RWPE2 (cell line): ENCODE measurements around the gene ERBIN.

Experiments used
- ATAC-seq: fragments of 200-7000 bp; cut with Tn5 transposase; 3 replicates; pipeline ENCODE4 v1.9.1; 2021; ENCODE audit warnings: low read depth
- DNase-seq: peaks from one replicate; pipeline ENCODE4 v3.0.0-alpha.2; 2020; ENCODE audit warnings: low spot score
- H3K27ac ChIP-seq: fragments of 450-650 bp; 2 replicates; pipeline ENCODE4 v1.5.1; 2017; ENCODE audit warnings: mild to moderate bottlenecking; ENCODE audit not compliant: poor library complexity, severe bottlenecking
- H3K27me3 ChIP-seq: fragments of 250-450 bp; sonication (Bioruptor Pico); 2 replicates; pipeline ENCODE4 v1.5.1; 2021; ENCODE audit warnings: mild to moderate bottlenecking, moderate library complexity; ENCODE audit not compliant: insufficient read depth, poor library complexity, severe bottlenecking
- H3K36me3 ChIP-seq: fragments of 250-450 bp; sonication (Bioruptor Pico); 2 replicates; pipeline ENCODE4 v1.5.1; 2020; ENCODE audit warnings: low read depth, mild to moderate bottlenecking, moderate library complexity
- H3K4me1 ChIP-seq: fragments of 250-450 bp; sonication (Bioruptor Pico); 2 replicates; pipeline ENCODE4 v1.5.1; 2021; ENCODE audit warnings: mild to moderate bottlenecking, moderate library complexity; ENCODE audit not compliant: insufficient read depth, poor library complexity, severe bottlenecking
- H3K4me3 ChIP-seq: fragments of 250-450 bp; sonication (Bioruptor Pico); 2 replicates; pipeline ENCODE4 v1.5.1; 2021; ENCODE audit warnings: mild to moderate bottlenecking, moderate library complexity; ENCODE audit not compliant: severe bottlenecking
- H3K9me3 ChIP-seq: fragments of 250-450 bp; sonication (Bioruptor Pico); 2 replicates; pipeline ENCODE4 v1.5.1; 2021; ENCODE audit warnings: mild to moderate bottlenecking, moderate library complexity; ENCODE audit not compliant: severe bottlenecking
- CTCF ChIP-seq: fragments of 450-650 bp; IDR thresholded peaks from one replicate; pipeline ENCODE4 v1.5.1; 2017; ENCODE audit warnings: mild to moderate bottlenecking, moderate library complexity; ENCODE audit not compliant: poor library complexity, severe bottlenecking

ERBIN gene

GRCh38 chr5:65893749-65894430 is 32.5 kb upstream of the ERBIN start:
- no peak for DNase-seq
- Histone ChIP-seq H3K27ac (no peak overlapping the region), H3K4me1 (no peaks in the 10 kb centered on the region), H3K27me3 (no peaks in the 10 kb centered on the region), H3K4me3 (no peak overlapping the region), H3K36me3 (no peaks in the 10 kb centered on the region), H3K9me3 (no peaks in the 10 kb centered on the region)
- TF ChIP-seq CTCF: no peak
- no peak for ATAC-seq

GRCh38 chr5:65895891-65896290 is 30.5 kb upstream of the ERBIN start:
- Histone ChIP-seq H3K27ac (no peak overlapping the region), H3K4me3 (no peak overlapping the region), H3K27me3 (no peaks in the 10 kb centered on the region), H3K36me3 (no peaks in the 10 kb centered on the region), H3K4me1 (no peaks in the 10 kb centered on the region), H3K9me3 (no peaks in the 10 kb centered on the region)
- DNase-seq: no peak
- no peak for ATAC-seq
- no peak for TF ChIP-seq CTCF

- Histone ChIP-seq H3K36me3 (no peaks in the 10 kb centered on the region), H3K27me3 (no peaks in the 10 kb centered on the region), H3K4me1 (no peaks in the 10 kb centered on the region), H3K27ac (no peak overlapping the region), H3K4me3 (no peak overlapping the region), H3K9me3 (no peaks in the 10 kb centered on the region)
- no peak for ATAC-seq
- no peak for TF ChIP-seq CTCF
- no peak for DNase-seq
These were observed 25.6 kb upstream of the ERBIN start for GRCh38 chr5:65900746-65901145.

- ATAC-seq: no peak
- no peaks in the 10 kb centered on the region for H3K9me3 ChIP-seq
- no peak overlapping the region for H3K4me3 ChIP-seq
- H3K27me3 ChIP-seq: no peaks in the 10 kb centered on the region
- no peak for TF ChIP-seq CTCF
- no peak for DNase-seq
- H3K36me3 ChIP-seq: no peaks in the 10 kb centered on the region
- H3K27ac ChIP-seq: no peak overlapping the region
- H3K4me1 ChIP-seq: no peaks in the 10 kb centered on the region
These were observed 24.3 kb upstream of the ERBIN start for GRCh38 chr5:65902104-65902503.

- Histone ChIP-seq H3K36me3 (no peaks in the 10 kb centered on the region), H3K27ac (no peak overlapping the region), H3K4me3 (no peak overlapping the region), H3K4me1 (no peaks in the 10 kb centered on the region), H3K9me3 (no peaks in the 10 kb centered on the region), H3K27me3 (no peaks in the 10 kb centered on the region)
- DNase-seq (no peak), ATAC-seq (no peak)
- TF ChIP-seq CTCF: no peak
These were observed 22.8 kb upstream of the ERBIN start for GRCh38 chr5:65903581-65903980.
